ENCODE data around the gene HECTD4. TPM values are rescaled to one million over a fixed set of nuclear protein-coding genes. Genes with fewer than 3 reads are reported as not detected.
"Not testable (repeated sequence)": the region's sequence is repeated elsewhere in the genome, so short reads cannot be mapped to it uniquely, and the experiment has no call there.

The HECTD4 gene
- total and polyA plus RNA-seq, 4 donors, result 4.3 to 80.1 (median 25.5) TPM

- H3K9ac ChIP-seq (ENCODE audit: low read depth in 1 of 2, low read length in 2 of 2), result no peak overlapping the region
- H3K4me3 ChIP-seq (ENCODE audit: low read depth in 1 of 3, low read length in 3 of 3), result no peak overlapping the region
- H3K4me1 ChIP-seq (ENCODE audit: control insufficient read depth in 4 of 4, insufficient read depth in 4 of 4, low read length in 3 of 4), result no peaks in the 10 kb centered on the region
- TF ChIP-seq SP1 (IDR thresholded peaks at IDR 0.05) (no peak), TAF1 (conservative IDR thresholded peaks at IDR 0.05) (no peak), FOXA2 (IDR thresholded peaks at IDR 0.05) (no peak), JUND (IDR thresholded peaks at IDR 0.05) (no peak)
- H3K27ac ChIP-seq (ENCODE audit: low read depth in 1 of 2, low read length in 2 of 2), result no peak overlapping the region
- H3K27me3 ChIP-seq (ENCODE audit: control insufficient read depth in 4 of 4, insufficient read depth in 4 of 4, low read length in 3 of 4), result no peaks in the 10 kb centered on the region
- H3K36me3 ChIP-seq (ENCODE audit: control insufficient read depth in 4 of 4, insufficient read depth in 3 of 4, low read depth in 1 of 4, low read length in 3 of 4), result no peaks in the 10 kb centered on the region
- no peak for DNase-seq (ENCODE audit: low spot score)
- H3K9me3 ChIP-seq (ENCODE audit: control insufficient read depth in 4 of 4, low read length in 3 of 4), result no peaks in the 10 kb centered on the region
- WGBS, result 73% methylated on average over 2 of the region's 2 CpGs
Measured at GRCh38 chr12:112349431-112349830, 32.8 kb downstream of the HECTD4 start.

- H3K4me3 ChIP-seq (ENCODE audit: low read depth in 1 of 3, low read length in 3 of 3); DNase-seq (ENCODE audit: low spot score); H3K36me3 ChIP-seq (ENCODE audit: control insufficient read depth in 4 of 4, insufficient read depth in 3 of 4, low read depth in 1 of 4, low read length in 3 of 4); H3K27me3 ChIP-seq (ENCODE audit: control insufficient read depth in 4 of 4, insufficient read depth in 4 of 4, low read length in 3 of 4); H3K9me3 ChIP-seq (ENCODE audit: control insufficient read depth in 4 of 4, low read length in 3 of 4); H3K27ac ChIP-seq (ENCODE audit: low read depth in 1 of 2, low read length in 2 of 2); H3K4me1 ChIP-seq (ENCODE audit: control insufficient read depth in 4 of 4, insufficient read depth in 4 of 4, low read length in 3 of 4); H3K9ac ChIP-seq (ENCODE audit: low read depth in 1 of 2, low read length in 2 of 2): not testable (repeated sequence)
- 97% methylated on average over 6 of the region's 6 CpGs for WGBS
Measured at GRCh38 chr12:112348926-112349325, 33.3 kb downstream of the HECTD4 start.

GRCh38 chr12:112347581-112347982, 34.6 kb downstream of the HECTD4 start:
- DNase-seq (ENCODE audit: low spot score), result no peak
- WGBS, result 91% methylated on average over 2 of the region's 2 CpGs
- no peaks in the 10 kb centered on the region for H3K4me1 ChIP-seq (ENCODE audit: control insufficient read depth in 4 of 4, insufficient read depth in 4 of 4, low read length in 3 of 4)

More at GRCh38 chr12:112347581-112347982, 34.6 kb downstream of the HECTD4 start:
- H3K36me3 ChIP-seq (ENCODE audit: control insufficient read depth in 4 of 4, insufficient read depth in 3 of 4, low read depth in 1 of 4, low read length in 3 of 4), result no peaks in the 10 kb centered on the region
- no peak for TF ChIP-seq EGR1 (IDR thresholded peaks at IDR 0.05; ENCODE audit: low read depth in 2 of 2)
- TF ChIP-seq MAX (IDR thresholded peaks at IDR 0.05), result no peak
- no peak for TF ChIP-seq ATF3 (IDR thresholded peaks at IDR 0.05)
- TF ChIP-seq YY1 (IDR thresholded peaks at IDR 0.05), result no peak
- no peak for TF ChIP-seq NR2F2 (IDR thresholded peaks at IDR 0.05)
- TF ChIP-seq FOXA1 (IDR thresholded peaks at IDR 0.05), result no peak
- TF ChIP-seq RXRA (IDR thresholded peaks at IDR 0.05), result no peak
- TF ChIP-seq ZBTB33 (IDR thresholded peaks at IDR 0.05), result no peak
- TF ChIP-seq RAD21 (IDR thresholded peaks at IDR 0.05), result no peak
- TF ChIP-seq TAF1 (conservative IDR thresholded peaks at IDR 0.05), result no peak
- TF ChIP-seq CTCF (IDR thresholded peaks at IDR 0.05; ENCODE audit: low read depth, low read length, missing input control), result no peak
- TF ChIP-seq SP1 (IDR thresholded peaks at IDR 0.05), result no peak
- H3K4me3 ChIP-seq (ENCODE audit: low read depth in 1 of 3, low read length in 3 of 3), result no peak overlapping the region
- no peak overlapping the region for H3K9ac ChIP-seq (ENCODE audit: low read depth in 1 of 2, low read length in 2 of 2)
- no peak overlapping the region for H3K27ac ChIP-seq (ENCODE audit: low read depth in 1 of 2, low read length in 2 of 2)
- no peaks in the 10 kb centered on the region for H3K9me3 ChIP-seq (ENCODE audit: control insufficient read depth in 4 of 4, low read length in 3 of 4)
- no peaks in the 10 kb centered on the region for H3K27me3 ChIP-seq (ENCODE audit: control insufficient read depth in 4 of 4, insufficient read depth in 4 of 4, low read length in 3 of 4)

Measured in liver (tissue), 9 donors.